Embryonic facial prominence (tissue), 1 donor: ENCODE measurements around the gene AGRN.

Experiments
- DNase-seq: peaks from one replicate; pipeline ENCODE4 v3.0.0-alpha.2; 2016; ENCODE audit errors: extremely low spot score

Gene AGRN

GRCh38 chr1:1079408-1080121, 59.6 kb downstream of the AGRN start:
- DNase-seq: no peak

GRCh38 chr1:1080122-1080757, 60.3 kb downstream of the AGRN start:
- no peak for DNase-seq

GRCh38 chr1:1080951-1081310, 61.0 kb downstream of the AGRN start:
- DNase-seq: no peak

- DNase-seq: no peak
Observed at GRCh38 chr1:1081311-1082238, 61.7 kb downstream of the AGRN start.

GRCh38 chr1:1082239-1082775, 62.4 kb downstream of the AGRN start:
- no peak for DNase-seq

GRCh38 chr1:1082776-1083415, 63.0 kb downstream of the AGRN start:
- DNase-seq: no peak

- DNase-seq: no peak
Observed at GRCh38 chr1:1083416-1084371, 63.8 kb downstream of the AGRN start.

- DNase-seq: no peak
Observed at GRCh38 chr1:1084372-1085170, 64.7 kb downstream of the AGRN start.

GRCh38 chr1:1085171-1085841, 65.4 kb downstream of the AGRN start:
- no peak for DNase-seq

GRCh38 chr1:1085911-1086841, 66.3 kb downstream of the AGRN start:
- DNase-seq: no peak

GRCh38 chr1:1086911-1087341, 67.0 kb downstream of the AGRN start:
- DNase-seq: no peak

GRCh38 chr1:1087351-1088028, 67.6 kb downstream of the AGRN start:
- no peak for DNase-seq

GRCh38 chr1:1088029-1088800, 68.3 kb downstream of the AGRN start:
- DNase-seq: no peak

- no peak for DNase-seq
Observed at GRCh38 chr1:1088801-1089680, 69.1 kb downstream of the AGRN start.

- DNase-seq: no peak
Observed at GRCh38 chr1:1089731-1090423, 70.0 kb downstream of the AGRN start.
